ENCODE data around the gene S100PBP.

The S100PBP gene

DNA sequence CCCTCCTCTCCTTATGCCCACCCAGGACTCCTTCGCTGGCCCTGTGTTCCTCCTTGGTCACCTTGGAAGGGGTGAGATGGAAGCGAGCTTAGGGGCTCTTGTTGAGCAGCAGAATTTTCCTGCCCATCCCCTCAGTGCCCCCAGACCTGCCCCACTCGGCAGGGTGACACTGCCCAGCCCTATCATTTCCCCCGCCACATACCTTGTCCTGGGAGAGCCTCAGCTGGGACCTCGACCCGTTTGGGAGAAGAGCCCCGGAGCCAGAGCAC, 54.7 kb downstream of the S100PBP start:
- H3K4me3 ChIP-seq (ENCODE audit: low read depth, low read length), result no peak overlapping the region
- TF ChIP-seq, protein P1, sequence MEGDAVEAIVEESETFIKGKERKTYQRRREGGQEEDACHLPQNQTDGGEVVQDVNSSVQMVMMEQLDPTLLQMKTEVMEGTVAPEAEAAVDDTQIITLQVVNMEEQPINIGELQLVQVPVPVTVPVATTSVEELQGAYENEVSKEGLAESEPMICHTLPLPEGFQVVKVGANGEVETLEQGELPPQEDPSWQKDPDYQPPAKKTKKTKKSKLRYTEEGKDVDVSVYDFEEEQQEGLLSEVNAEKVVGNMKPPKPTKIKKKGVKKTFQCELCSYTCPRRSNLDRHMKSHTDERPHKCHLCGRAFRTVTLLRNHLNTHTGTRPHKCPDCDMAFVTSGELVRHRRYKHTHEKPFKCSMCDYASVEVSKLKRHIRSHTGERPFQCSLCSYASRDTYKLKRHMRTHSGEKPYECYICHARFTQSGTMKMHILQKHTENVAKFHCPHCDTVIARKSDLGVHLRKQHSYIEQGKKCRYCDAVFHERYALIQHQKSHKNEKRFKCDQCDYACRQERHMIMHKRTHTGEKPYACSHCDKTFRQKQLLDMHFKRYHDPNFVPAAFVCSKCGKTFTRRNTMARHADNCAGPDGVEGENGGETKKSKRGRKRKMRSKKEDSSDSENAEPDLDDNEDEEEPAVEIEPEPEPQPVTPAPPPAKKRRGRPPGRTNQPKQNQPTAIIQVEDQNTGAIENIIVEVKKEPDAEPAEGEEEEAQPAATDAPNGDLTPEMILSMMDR (IDR thresholded peaks at IDR 0.05; ENCODE audit: low read depth, low read length), result no peak

DNA sequence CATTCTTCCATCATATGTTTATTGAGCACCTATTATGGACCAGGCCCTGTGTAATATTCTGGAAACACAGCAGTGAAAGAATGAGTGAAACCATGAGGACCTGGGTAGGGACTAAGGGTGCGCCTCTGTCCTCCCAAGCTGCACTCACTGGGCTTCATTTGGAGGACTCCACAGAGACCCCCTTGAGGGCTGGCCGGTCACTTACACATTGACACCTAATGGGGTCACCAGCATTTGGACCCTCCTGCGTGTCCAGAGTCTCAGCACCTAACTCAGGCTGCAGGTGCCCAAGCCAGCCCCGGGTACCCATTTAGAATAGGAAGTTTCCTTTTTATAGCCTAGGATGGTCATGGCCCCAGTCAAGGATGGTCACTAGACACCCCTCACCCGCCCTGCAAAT, 56.0 kb downstream of the S100PBP start:
- TF ChIP-seq, protein P1 (IDR thresholded peaks at IDR 0.05; ENCODE audit: low read depth, low read length), result no peak
- no peak overlapping the region for H3K4me3 ChIP-seq (ENCODE audit: low read depth, low read length)

DNA sequence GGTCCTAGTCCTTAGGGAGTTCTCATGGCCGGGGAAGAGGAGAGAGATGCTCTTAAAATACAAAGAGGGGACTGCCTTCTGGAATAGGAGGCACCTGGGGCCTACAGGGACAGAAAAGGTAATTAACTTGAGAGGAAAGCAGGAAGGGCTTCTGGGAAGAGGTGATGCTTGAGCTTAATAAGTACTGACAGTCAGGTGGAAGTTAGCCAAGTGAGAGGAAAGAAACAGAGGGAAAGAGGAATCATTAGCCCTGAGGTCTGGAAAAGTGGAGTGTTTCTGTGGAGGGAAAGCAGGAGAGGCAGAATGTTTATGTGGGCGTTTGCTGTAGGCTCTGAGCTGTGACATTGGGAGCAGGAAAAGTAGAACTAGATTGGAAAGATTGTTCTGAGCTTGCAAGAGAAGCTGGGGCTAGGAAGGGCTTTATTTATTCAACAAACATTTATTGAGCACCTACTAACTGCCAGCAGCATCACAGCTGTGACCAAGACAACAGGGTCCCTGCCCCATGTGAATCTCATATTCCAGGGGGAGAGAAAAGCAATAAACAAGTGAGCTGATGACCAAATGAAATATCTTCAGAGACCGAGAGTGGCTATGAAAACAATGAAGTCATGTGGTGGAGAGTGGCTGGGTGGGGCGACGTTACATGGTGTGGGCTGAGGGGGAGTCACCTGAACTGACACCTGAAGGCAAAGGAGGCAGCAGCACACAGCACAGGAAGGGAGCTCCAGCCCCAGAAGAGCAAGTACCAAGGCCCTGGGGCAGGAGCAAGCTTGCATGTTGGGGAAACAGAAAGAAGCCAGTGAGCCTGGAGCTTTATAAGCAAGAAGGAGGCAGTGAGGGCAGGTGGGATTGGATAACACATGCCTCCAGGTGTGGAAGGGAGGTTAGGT, 57.7 kb downstream of the S100PBP start:
- H3K4me3 ChIP-seq (ENCODE audit: low read depth, low read length), result no peak overlapping the region

DNA sequence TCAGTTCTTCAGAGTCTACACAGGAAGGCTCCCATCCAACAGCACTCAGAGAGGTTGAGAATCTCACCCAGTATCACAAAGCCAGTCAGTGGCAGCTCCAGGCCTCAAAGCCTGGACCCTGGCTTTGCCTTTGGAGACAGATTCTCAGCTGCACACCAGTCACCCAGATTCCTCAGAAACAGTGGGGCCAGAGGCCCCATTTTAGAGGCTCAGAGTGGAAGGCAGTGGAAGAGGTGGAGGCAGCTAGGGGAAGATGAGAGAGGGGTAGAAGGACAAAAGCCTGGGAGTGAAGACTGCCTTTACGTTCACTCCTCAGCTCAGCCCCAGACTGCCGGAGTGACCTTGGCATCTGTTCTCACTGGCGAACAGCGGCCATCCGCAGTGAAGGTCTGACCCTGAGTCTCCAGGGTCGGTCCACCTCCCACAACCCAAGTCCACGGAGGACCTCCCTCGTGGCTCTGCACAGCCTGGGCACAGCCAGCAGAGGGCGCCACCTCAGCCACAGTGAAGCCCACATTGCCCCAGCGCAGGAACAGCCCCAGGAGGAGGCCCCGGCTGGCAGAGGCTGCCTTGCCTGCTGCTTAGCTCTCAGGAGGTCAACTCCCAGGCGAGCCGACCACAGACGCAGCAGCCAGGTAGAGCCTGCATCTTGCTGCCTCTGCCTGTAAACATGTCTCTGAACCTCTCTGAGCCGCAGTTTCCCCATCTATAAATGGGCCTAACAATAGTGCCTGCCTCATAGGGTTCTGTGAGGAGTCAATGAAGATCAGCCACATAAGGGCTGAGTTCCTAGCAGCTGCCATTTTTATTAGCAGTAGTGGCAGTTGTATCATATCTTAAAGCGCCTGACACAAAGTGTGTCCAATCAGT, 59.1 kb downstream of the S100PBP start:
- TF ChIP-seq, protein P1 (IDR thresholded peaks at IDR 0.05; ENCODE audit: low read depth, low read length), result peak; percentile 69
- H3K4me3 ChIP-seq (ENCODE audit: low read depth, low read length), result no peak overlapping the region

More for the DNA sequence above, 57.7 kb downstream of the S100PBP start:
- TF ChIP-seq, protein P1 (IDR thresholded peaks at IDR 0.05; ENCODE audit: low read depth, low read length), result no peak

DNA sequence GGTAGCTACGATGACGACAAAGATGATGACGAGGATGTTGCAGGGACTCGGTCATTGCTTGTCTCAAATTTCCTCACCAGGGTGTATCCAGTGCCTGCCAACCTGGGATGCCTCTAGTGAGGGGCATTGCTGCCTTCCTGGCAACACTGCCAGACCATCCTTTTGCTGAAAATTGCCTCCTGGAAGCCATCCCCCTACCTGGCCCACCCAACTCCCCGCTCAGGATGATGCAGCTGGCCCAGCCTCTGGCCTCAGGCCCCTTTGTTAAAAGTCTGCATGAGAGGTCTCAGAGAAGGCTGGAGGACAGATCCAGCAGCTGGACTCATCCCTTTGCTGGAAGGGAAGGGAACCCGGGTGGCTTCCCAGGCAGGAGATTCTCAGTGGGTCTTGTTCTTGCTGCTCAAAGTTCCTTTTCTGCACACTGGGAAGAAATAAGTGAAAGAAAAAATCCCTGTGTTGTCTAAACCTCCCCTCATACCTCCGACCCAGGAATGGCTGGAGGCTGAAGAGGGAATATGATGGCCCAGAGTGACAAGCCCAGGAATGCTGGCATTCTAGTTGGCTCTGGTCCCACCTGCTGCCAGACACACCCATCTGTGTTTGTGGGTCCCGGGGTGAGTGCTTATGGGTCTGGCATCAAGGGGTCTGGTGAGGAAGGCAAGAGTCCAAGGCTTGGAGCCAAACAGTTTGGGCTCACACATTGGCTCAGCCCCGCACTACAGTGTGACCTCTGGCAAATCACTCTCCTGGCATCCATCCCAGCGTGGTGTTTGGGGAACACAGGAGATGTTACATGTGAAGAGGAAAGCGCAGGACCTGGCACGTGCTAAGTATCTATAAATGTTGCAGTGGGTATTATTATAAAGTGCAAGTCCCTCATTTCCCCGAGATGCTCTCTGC, 60.0 kb downstream of the S100PBP start:
- H3K4me3 ChIP-seq (ENCODE audit: low read depth, low read length), result no peak overlapping the region
- TF ChIP-seq, protein P1 (IDR thresholded peaks at IDR 0.05; ENCODE audit: low read depth, low read length), result no peak

DNA sequence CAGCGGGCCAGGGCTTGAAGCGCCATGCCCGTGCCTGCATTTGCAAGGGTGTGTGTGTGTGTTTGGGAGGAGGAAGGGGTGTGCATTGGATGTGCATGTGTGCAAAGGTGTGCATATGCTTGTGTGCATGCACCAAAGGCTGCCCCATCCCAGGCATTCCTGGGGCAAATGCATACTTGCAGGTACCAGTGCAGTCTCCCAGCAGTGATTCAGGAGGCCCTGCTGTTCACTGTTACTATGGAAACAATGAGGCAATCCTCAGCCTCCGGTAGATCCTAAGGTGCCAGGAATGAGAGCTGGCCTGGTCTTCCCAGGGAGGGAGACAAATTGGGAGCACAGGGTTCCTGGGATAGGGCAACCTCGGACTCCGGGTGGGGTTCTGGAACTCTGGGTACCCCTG, 60.7 kb downstream of the S100PBP start:
- TF ChIP-seq, protein P1 (IDR thresholded peaks at IDR 0.05; ENCODE audit: low read depth, low read length), result no peak

More for the DNA sequence above, 60.7 kb downstream of the S100PBP start:
- no peak overlapping the region for H3K4me3 ChIP-seq (ENCODE audit: low read depth, low read length)
